Loucy (cell line): ENCODE measurements around the gene COL1A1.

ENCODE experiments used
- H2AFZ ChIP-seq: fragments of 200-600 bp; sonication (generic); 2 replicates; pipeline ENCODE4 v1.6.0; 2016; ENCODE audit warnings: antibody characterized with exemption, mild to moderate bottlenecking, low read length, moderate library complexity
- H3F3A ChIP-seq: fragments of 200-600 bp; 2 replicates; pipeline ENCODE4 v1.6.0; 2016; ENCODE audit warnings: antibody characterized with exemption, low read depth, mild to moderate bottlenecking
- H3K27me3 ChIP-seq: fragments of 200-600 bp; sonication (generic); 2 replicates; pipeline ENCODE4 v1.6.1; 2014; ENCODE audit warnings: low read length, mild to moderate bottlenecking; ENCODE audit not compliant: insufficient read depth, poor library complexity, severe bottlenecking
- H3K36me3 ChIP-seq: fragments of 200-600 bp; sonication (generic); 2 replicates; pipeline ENCODE4 v1.6.1; 2016; ENCODE audit warnings: low read length; ENCODE audit not compliant: insufficient read depth
- H3K4me1 ChIP-seq: fragments of 200-600 bp; sonication (generic); 2 replicates; pipeline ENCODE4 v1.5.1; 2014; ENCODE audit warnings: low read length, mild to moderate bottlenecking; ENCODE audit not compliant: insufficient read depth, poor library complexity, severe bottlenecking
- H3K4me2 ChIP-seq: fragments of 200-600 bp; sonication (generic); 2 replicates; pipeline ENCODE4 v1.6.0; 2014; ENCODE audit warnings: antibody characterized with exemption, low read length, low read depth, mild to moderate bottlenecking; ENCODE audit not compliant: poor library complexity, severe bottlenecking
- H3K4me3 ChIP-seq: fragments of 200-600 bp; sonication (generic); 2 replicates; pipeline ENCODE4 v1.5.1; 2014; ENCODE audit warnings: low read length, mild to moderate bottlenecking, mixed read lengths; ENCODE audit not compliant: poor library complexity, severe bottlenecking
- H3K79me2 ChIP-seq: fragments of 200-600 bp; sonication (generic); 2 replicates; pipeline ENCODE4 v1.6.1; 2014; ENCODE audit warnings: low read length; ENCODE audit not compliant: insufficient read depth
- H3K9ac ChIP-seq: fragments of 200-600 bp; sonication (generic); 2 replicates; pipeline ENCODE4 v1.6.0; 2014; ENCODE audit warnings: mild to moderate bottlenecking, low read depth, low read length, moderate library complexity; ENCODE audit not compliant: poor library complexity, severe bottlenecking
- H3K9me2 ChIP-seq: fragments of 200-600 bp; sonication (generic); replicated peaks from 2 replicates; pipeline ENCODE4 v1.6.1; 2016; ENCODE audit warnings: low read depth, low read length, mixed read lengths
- H3K9me3 ChIP-seq: fragments of 200-600 bp; sonication (generic); 2 replicates; pipeline ENCODE4 v1.6.1; 2014; ENCODE audit warnings: mild to moderate bottlenecking, antibody characterized with exemption, low read length, low read depth; ENCODE audit not compliant: insufficient read depth
- H4K20me1 ChIP-seq: fragments of 200-600 bp; sonication (generic); 2 replicates; pipeline ENCODE4 v1.6.0; 2014; ENCODE audit warnings: antibody characterized with exemption, low read length, mild to moderate bottlenecking; ENCODE audit not compliant: insufficient read depth, poor library complexity, severe bottlenecking
- EZH2phosphoT487 ChIP-seq: fragments of 200-600 bp; IDR thresholded peaks from 2 replicates; pipeline ENCODE4 v1.6.1; 2018; ENCODE audit warnings: antibody characterized with exemption, mild to moderate bottlenecking, moderate library complexity, borderline replicate concordance
- TF ChIP-seq, protein P1 (sequence below): fragments of 200-600 bp; sonication (generic); conservative IDR thresholded peaks from 2 replicates; pipeline ENCODE4 v1.5.1; 2014; ENCODE audit warnings: mild to moderate bottlenecking, antibody characterized with exemption, low read length

Gene COL1A1

DNA sequence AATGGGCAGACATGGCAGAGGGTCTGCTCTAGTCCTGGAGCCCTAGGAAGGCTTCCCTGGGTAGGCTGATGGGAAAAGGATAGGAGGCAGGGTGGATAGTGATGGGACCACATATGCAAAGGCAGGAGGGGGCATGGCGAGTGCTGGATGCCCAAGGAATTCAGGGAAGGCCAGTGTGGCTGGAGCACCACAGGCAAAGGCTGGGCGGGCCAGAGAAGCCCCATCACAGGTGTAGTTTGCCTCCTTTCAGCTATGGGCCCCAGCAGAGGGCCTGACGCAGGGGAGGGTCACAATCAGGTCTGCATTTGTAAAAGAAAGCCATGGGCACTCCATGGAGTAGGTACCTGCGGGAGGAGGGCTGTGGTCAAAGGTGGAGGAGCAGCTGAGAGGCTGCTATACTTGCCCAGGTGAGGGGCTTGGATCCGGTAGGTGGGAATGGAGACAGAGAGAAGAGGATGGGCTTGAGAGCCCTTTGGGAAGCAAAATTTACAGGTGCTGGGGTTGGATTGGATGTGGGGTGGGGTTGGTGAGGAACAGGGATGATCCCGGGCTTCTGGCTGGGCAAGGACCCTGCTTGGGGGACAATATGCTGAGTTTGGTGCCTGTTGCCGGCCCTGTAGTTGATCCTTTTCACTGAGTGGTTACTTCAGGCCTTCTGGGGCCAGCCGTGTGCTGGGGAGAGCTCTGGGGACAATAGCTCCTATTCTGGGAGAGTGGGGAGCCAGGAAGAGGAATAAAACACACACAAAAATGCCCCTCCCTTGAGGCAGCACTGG is 6.5 kb upstream of the COL1A1 start:
- Histone ChIP-seq H3K9ac (no peak overlapping the region), H3K9me2 (no peaks in the 10 kb centered on the region), H2AFZ (no peak overlapping the region), H3K79me2 (no peaks in the 10 kb centered on the region), H3K27me3 (no peaks in the 10 kb centered on the region), H3K4me2 (no peak overlapping the region), H3K4me3 (no peak overlapping the region), H3F3A (no peaks in the 10 kb centered on the region), H3K36me3 (no peaks in the 10 kb centered on the region), H4K20me1 (no peaks in the 10 kb centered on the region), H3K9me3 (no peaks in the 10 kb centered on the region), H3K4me1 (peaks cover 3% of the 10 kb centered on the region)
- no peak for TF ChIP-seq EZH2phosphoT487
- TF ChIP-seq, protein P1, sequence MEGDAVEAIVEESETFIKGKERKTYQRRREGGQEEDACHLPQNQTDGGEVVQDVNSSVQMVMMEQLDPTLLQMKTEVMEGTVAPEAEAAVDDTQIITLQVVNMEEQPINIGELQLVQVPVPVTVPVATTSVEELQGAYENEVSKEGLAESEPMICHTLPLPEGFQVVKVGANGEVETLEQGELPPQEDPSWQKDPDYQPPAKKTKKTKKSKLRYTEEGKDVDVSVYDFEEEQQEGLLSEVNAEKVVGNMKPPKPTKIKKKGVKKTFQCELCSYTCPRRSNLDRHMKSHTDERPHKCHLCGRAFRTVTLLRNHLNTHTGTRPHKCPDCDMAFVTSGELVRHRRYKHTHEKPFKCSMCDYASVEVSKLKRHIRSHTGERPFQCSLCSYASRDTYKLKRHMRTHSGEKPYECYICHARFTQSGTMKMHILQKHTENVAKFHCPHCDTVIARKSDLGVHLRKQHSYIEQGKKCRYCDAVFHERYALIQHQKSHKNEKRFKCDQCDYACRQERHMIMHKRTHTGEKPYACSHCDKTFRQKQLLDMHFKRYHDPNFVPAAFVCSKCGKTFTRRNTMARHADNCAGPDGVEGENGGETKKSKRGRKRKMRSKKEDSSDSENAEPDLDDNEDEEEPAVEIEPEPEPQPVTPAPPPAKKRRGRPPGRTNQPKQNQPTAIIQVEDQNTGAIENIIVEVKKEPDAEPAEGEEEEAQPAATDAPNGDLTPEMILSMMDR, result no peak

DNA sequence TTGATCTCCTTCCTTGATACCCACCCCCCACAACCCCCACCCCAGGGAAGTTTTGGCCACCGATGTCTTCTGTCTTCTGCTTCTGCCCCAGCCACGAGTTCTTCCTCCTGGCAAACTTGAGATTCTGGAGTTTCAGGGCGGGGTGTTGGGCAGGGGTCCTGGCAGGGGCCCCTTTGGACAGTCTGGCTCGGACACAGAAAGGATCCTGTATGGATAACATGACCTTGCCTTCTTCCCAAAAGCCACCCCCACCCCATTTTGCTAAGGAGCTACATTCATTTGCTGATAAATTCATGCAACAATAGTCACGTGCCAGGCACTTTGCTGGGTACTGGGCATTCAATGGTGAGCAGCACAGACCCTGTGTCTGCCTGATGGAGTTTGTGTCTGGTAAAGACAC is 5.9 kb upstream of the COL1A1 start:
- Histone ChIP-seq H3F3A (no peaks in the 10 kb centered on the region), H3K4me1 (peaks cover 3% of the 10 kb centered on the region), H2AFZ (no peak overlapping the region; the same call in 1 of the 2 replicates), H3K9me3 (no peaks in the 10 kb centered on the region), H3K9me2 (no peaks in the 10 kb centered on the region), H4K20me1 (no peaks in the 10 kb centered on the region), H3K4me3 (no peak overlapping the region), H3K27me3 (no peaks in the 10 kb centered on the region), H3K79me2 (no peaks in the 10 kb centered on the region), H3K9ac (no peak overlapping the region), H3K4me2 (peak overlapping the region; percentile 53), H3K36me3 (no peaks in the 10 kb centered on the region)
- TF ChIP-seq, protein P1, result no peak
- no peak for TF ChIP-seq EZH2phosphoT487

DNA sequence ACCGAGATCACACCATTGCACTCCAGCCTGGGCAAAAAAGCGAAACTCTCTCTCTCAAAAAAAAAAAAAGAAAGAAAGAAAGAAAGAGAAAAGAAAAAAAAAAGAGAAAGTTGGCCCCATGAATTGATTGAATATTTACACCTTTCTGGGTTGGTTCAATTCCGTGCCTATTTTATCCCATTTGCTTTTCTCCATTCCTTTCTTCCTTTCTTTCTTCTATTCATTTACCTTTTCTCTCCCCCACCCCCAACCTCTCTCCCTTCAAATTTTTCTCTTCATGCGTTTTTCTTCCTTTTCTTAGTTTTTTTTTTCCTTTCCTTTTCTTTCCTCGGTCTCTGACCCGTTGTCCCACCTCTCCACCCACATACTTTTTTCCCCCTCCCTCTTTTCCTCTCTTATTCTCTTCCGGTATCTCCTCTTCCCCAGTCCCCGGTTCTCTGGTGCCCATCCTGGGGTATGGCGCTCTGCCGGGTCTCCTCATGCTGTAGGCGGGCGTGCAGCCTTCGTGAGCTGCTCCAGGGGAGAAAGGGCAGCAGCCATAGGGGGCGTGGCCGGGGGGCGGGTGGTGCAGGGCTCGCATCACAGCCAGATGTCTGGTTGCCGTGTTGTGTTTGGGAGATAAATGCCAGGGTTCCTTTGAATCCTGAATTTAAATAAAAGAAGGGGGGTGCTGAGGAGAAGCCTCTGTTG is 5.3 kb upstream of the COL1A1 start:
- no peaks in the 10 kb centered on the region for H3K36me3 ChIP-seq
- H3K9me2 ChIP-seq, result no peaks in the 10 kb centered on the region
- TF ChIP-seq, protein P1, result no peak
- no peak for TF ChIP-seq EZH2phosphoT487
- peak overlapping the region; percentile 56 for H3K4me3 ChIP-seq
- no peaks in the 10 kb centered on the region for H3K9me3 ChIP-seq
- H4K20me1 ChIP-seq, result no peaks in the 10 kb centered on the region
- no peaks in the 10 kb centered on the region for H3K79me2 ChIP-seq
- H3F3A ChIP-seq, result no peaks in the 10 kb centered on the region
- peaks cover 3% of the 10 kb centered on the region for H3K4me1 ChIP-seq
- H3K4me2 ChIP-seq, result peak overlapping the region; percentile 53
- H2AFZ ChIP-seq, result peak overlapping the region; percentile 84
- no peaks in the 10 kb centered on the region for H3K27me3 ChIP-seq
- H3K9ac ChIP-seq, result no peak overlapping the region
